Psoas muscle (tissue), 8 donors: ENCODE measurements around the gene CHCHD1. TPM values are rescaled to one million over a fixed set of nuclear protein-coding genes. Genes with fewer than 3 reads are reported as not detected.

Experiments
- ATAC-seq, 4 donors: fragments of 200-7000 bp; cut with Tn5 transposase; one replicate each; pipeline ENCODE4 v1.9.1; 2020; ENCODE audit warnings: moderate library complexity in 3 of 4, mild to moderate bottlenecking in 2 of 4
- DNase-seq, 2 donors: peaks; one replicate each; pipeline ENCODE4 v3.0.0-alpha.2; 2020
- H3K27ac ChIP-seq: fragments of 200-600 bp; one replicate; pipeline ENCODE4 v1.8.0; 2022
- H3K27me3 ChIP-seq, 3 donors: fragments of 200-600 bp in 1 of 3; one replicate each; pipeline versions ENCODE4 v1.6.1 to v1.8.0; 2013 to 2022; ENCODE audit warnings: low read length in 2 of 3, mild to moderate bottlenecking in 2 of 3, moderate library complexity in 1 of 3; ENCODE audit not compliant: insufficient read depth in 3 of 3
- H3K36me3 ChIP-seq, 2 donors: fragments of 200-600 bp in 1 of 2; one replicate each; pipeline versions ENCODE4 v1.6.1 to v1.8.0; 2013 to 2022; ENCODE audit warnings: low read depth in 1 of 2, mild to moderate bottlenecking in 1 of 2, moderate library complexity in 1 of 2; ENCODE audit not compliant: insufficient read depth in 1 of 2
- H3K4me1 ChIP-seq: fragments of 200-600 bp; one replicate; pipeline ENCODE4 v1.8.0; 2022
- H3K4me3 ChIP-seq: fragments of 200-600 bp; one replicate; pipeline ENCODE4 v1.8.0; 2022; ENCODE audit warnings: mild to moderate bottlenecking
- H3K9me3 ChIP-seq: fragments of 200-600 bp; one replicate; pipeline ENCODE4 v1.8.0; 2022
- CTCF ChIP-seq: fragments of 200-600 bp; IDR thresholded peaks from one replicate; pipeline ENCODE4 v1.8.0; 2022; ENCODE audit warnings: antibody characterized with exemption
- WGBS, 3 donors: extraction: QIAGEN DNeasy Blood & Tissue Kit; methylation state at CpG; one replicate each; pipeline versions ENCODE4 v1.1.6 to v1.1.7; 2013; 5-methylcytosine and 5-hydroxymethylcytosine counted together
- intact Hi-C, 2 donors: fragments of 100-400 bp; cut with DNase I; formaldehyde crosslinking; loops; one replicate each; pipeline versions ENCODE4 v1.11.0 to v1.14.2; 2022
- polyA plus RNA-seq, 3 donors: library from polyadenylated mRNA; stranded (reverse); fragments of 200-250 nt; gene quantifications; one replicate each; pipeline ENCODE4 v1.2.3, GENCODE V29; 2013
- total RNA-seq, 4 donors: library from RNA; stranded (reverse); fragmentation: NEBNext Ultra II Directional in 2 of 4; extraction: Animal tissue kit (Norgen Biotek cat#: 25700) in 2 of 4; gene quantifications; one replicate each; pipeline versions ENCODE4 v1.2.1 to v1.2.4, GENCODE V29; 2021 to 2023
- donor health status: healthy with polysubstance abuse.
- donor health status: DM: no; HTN: no; CAD: no; lungs with moderate emphysema.
- donor health status: Bipolar disorder and iron deficiency.
- donor health status: healthy.
- donor health status: DM: yes; HTN: yes; CAD: no.
- donor health status: DM: no; HTN: no; CAD: no.
- donor health status: DM: no; HTN: no; CAD: no.
- donor health status: DM: yes; HTN: yes; CAD: no.

The CHCHD1 gene
- total and polyA plus RNA-seq, 7 donors: 19.9 to 98.7 (median 30.9) TPM

GRCh38 chr10:73744664-73744975, 37.2 kb upstream of the CHCHD1 start:
- Histone ChIP-seq H3K4me3 (peak overlapping the region; percentile 88), H3K27ac (peak overlapping the region; percentile 92), H3K4me1 (peaks cover 32% of the 10 kb centered on the region), H3K27me3 (no peaks in the 10 kb centered on the region), H3K36me3 (peaks cover 0 to 34% of the 10 kb centered on the region in 2 donors), H3K9me3 (no peaks in the 10 kb centered on the region)
- no peak for TF ChIP-seq CTCF
- 0 to 1% (median 0%) methylated on average over 10 of the region's 10 CpGs for WGBS, 3 donors
- ATAC-seq: peak; percentile 11 to 46 (median 32)
- DNase-seq: peak; percentile 55 to 74
- intact Hi-C loops: no loop called here

- 68 to 86% (median 76%) methylated on average over 2 of the region's 2 CpGs for WGBS, 3 donors
- Histone ChIP-seq H3K4me1 (peaks cover 31% of the 10 kb centered on the region), H3K4me3 (no peak overlapping the region), H3K36me3 (peaks cover 0 to 55% of the 10 kb centered on the region in 2 donors), H3K9me3 (no peaks in the 10 kb centered on the region), H3K27me3 (no peaks in the 10 kb centered on the region), H3K27ac (no peak overlapping the region)
- TF ChIP-seq CTCF: no peak
- DNase-seq (no peak), ATAC-seq (no peak)
- intact Hi-C loops: no loop called here
These were observed 35.1 kb upstream of the CHCHD1 start for GRCh38 chr10:73746721-73747120.

GRCh38 chr10:73750819-73751218, 31.0 kb upstream of the CHCHD1 start:
- DNase-seq (no peak), ATAC-seq (no peak)
- Histone ChIP-seq H3K36me3 (peaks cover 6 to 92% of the 10 kb centered on the region in 2 donors), H3K27me3 (no peaks in the 10 kb centered on the region), H3K4me1 (peaks cover 7% of the 10 kb centered on the region), H3K4me3 (no peak overlapping the region), H3K9me3 (no peaks in the 10 kb centered on the region), H3K27ac (no peak overlapping the region)
- no peak for TF ChIP-seq CTCF
- intact Hi-C loops: no loop called here
- WGBS, 3 donors: 88 to 93% (median 90%) methylated on average over 1 of the region's 1 CpG

GRCh38 chr10:73756183-73756582, 25.7 kb upstream of the CHCHD1 start:
- Histone ChIP-seq H3K9me3 (no peaks in the 10 kb centered on the region), H3K36me3 (peaks cover 13 to 84% of the 10 kb centered on the region in 2 donors), H3K4me1 (no peaks in the 10 kb centered on the region), H3K27me3 (no peaks in the 10 kb centered on the region), H3K27ac (no peak overlapping the region), H3K4me3 (no peak overlapping the region)
- intact Hi-C loops: no loop called here
- TF ChIP-seq CTCF: no peak
- 72 to 84% (median 82%) methylated on average over 1 of the region's 1 CpG for WGBS, 3 donors
- ATAC-seq: no peak
- no peak for DNase-seq

GRCh38 chr10:73758704-73759511, 22.9 kb upstream of the CHCHD1 start:
- ATAC-seq (no peak), DNase-seq (no peak)
- Histone ChIP-seq H3K4me1 (no peaks in the 10 kb centered on the region), H3K27me3 (no peaks in the 10 kb centered on the region), H3K27ac (no peak overlapping the region), H3K36me3 (peaks cover 28 to 84% of the 10 kb centered on the region in 2 donors), H3K4me3 (no peak overlapping the region), H3K9me3 (no peaks in the 10 kb centered on the region)
- no peak for TF ChIP-seq CTCF
- WGBS, 3 donors: 88 to 91% (median 90%) methylated on average over 9 of the region's 9 CpGs
- intact Hi-C loops: no loop called here
